WTC11 (cell line): ENCODE results near the gene GRK4. TPM values are rescaled to one million over a fixed set of nuclear protein-coding genes. Genes with fewer than 3 reads are reported as not detected.

ENCODE experiments used
- ATAC-seq: fragments of 200-7000 bp; cut with Tn5 transposase; 2 replicates; pipeline ENCODE4 v1.10.0; 2021; ENCODE audit warnings: mild to moderate bottlenecking, moderate library complexity
- CTCF ChIA-PET: fragments of 300-600 bp; sonication (Branson Sonifier 250); formaldehyde crosslinking; loops from one replicate; lab custom pipeline; 2021; ENCODE audit warnings: antibody characterized with exemption; lab: Charles Lee
- POLR2A ChIA-PET: fragments of 350-600 bp; sonication (Branson Sonifier 250); formaldehyde crosslinking; loops from one replicate; lab custom pipeline; 2021; ENCODE audit warnings: antibody characterized with exemption; lab: Charles Lee
- DNase-seq: peaks from one replicate; pipeline ENCODE4 v3.0.0; 2021; ENCODE audit warnings: low spot score
- H3K27ac Mint-ChIP-seq: 2 replicates; pipeline ENCODE4 v1.8.0; 2021; ENCODE audit warnings: mixed read lengths
- H3K27me3 Mint-ChIP-seq: 2 replicates; pipeline ENCODE4 v1.8.0; 2021; ENCODE audit warnings: low read depth, mild to moderate bottlenecking, moderate library complexity, mixed read lengths
- H3K36me3 Mint-ChIP-seq: 2 replicates; pipeline ENCODE4 v1.8.0; 2021; ENCODE audit warnings: mixed read lengths
- H3K4me1 Mint-ChIP-seq: 2 replicates; pipeline ENCODE4 v1.8.0; 2022; ENCODE audit warnings: mixed read lengths
- H3K4me3 Mint-ChIP-seq: 2 replicates; pipeline ENCODE4 v1.8.0; 2021; ENCODE audit warnings: mild to moderate bottlenecking, moderate library complexity, mixed read lengths
- H3K9me3 Mint-ChIP-seq: 2 replicates; pipeline ENCODE4 v1.8.0; 2021; ENCODE audit warnings: mixed read lengths
- CBFB ChIP-seq: sonication (generic); formaldehyde crosslinking; IDR thresholded peaks from 2 replicates; pipeline ENCODE4 v1.8.1; 2022; ENCODE audit warnings: mild to moderate bottlenecking, low read depth, missing genetic modification reagents
- CREB1 ChIP-seq: sonication (generic); formaldehyde crosslinking; IDR thresholded peaks from 2 replicates; pipeline ENCODE4 v1.8.0; 2023; ENCODE audit warnings: mild to moderate bottlenecking, missing genetic modification reagents
- EMX1 ChIP-seq: fragments of 250-450 bp; sonication (Bioruptor Pico); IDR thresholded peaks from 2 replicates; pipeline ENCODE4 v1.8.0; 2021; ENCODE audit warnings: mild to moderate bottlenecking
- FOXJ3 ChIP-seq: sonication (generic); formaldehyde crosslinking; IDR thresholded peaks from 2 replicates; pipeline ENCODE4 v1.9.0; 2021; ENCODE audit warnings: missing genetic modification reagents, mild to moderate bottlenecking, borderline replicate concordance
- GABPB1 ChIP-seq: sonication (generic); formaldehyde crosslinking; IDR thresholded peaks from 2 replicates; pipeline ENCODE4 v1.8.1; 2023; ENCODE audit warnings: mild to moderate bottlenecking, missing genetic modification reagents
- JUN ChIP-seq: sonication (generic); formaldehyde crosslinking; IDR thresholded peaks from 2 replicates; pipeline ENCODE4 v1.8.0; 2023; ENCODE audit warnings: mild to moderate bottlenecking, missing genetic modification reagents
- NFATC4 ChIP-seq: fragments of 250-450 bp; sonication (Bioruptor Pico); IDR thresholded peaks from 2 replicates; pipeline ENCODE4 v1.9.0; 2021; ENCODE audit warnings: mild to moderate bottlenecking
- NFE2L1 ChIP-seq: sonication (generic); formaldehyde crosslinking; IDR thresholded peaks from 2 replicates; pipeline ENCODE4 v1.8.1; 2023; ENCODE audit warnings: missing genetic modification reagents
- NFYB ChIP-seq: sonication (generic); formaldehyde crosslinking; conservative IDR thresholded peaks from 2 replicates; pipeline ENCODE4 v1.8.0; 2022; ENCODE audit warnings: low read depth, missing genetic modification reagents
- NR3C1 ChIP-seq: sonication (generic); formaldehyde crosslinking; conservative IDR thresholded peaks from 2 replicates; pipeline ENCODE4 v1.8.1; 2023; ENCODE audit warnings: low read depth, mild to moderate bottlenecking, missing genetic modification reagents
- SMAD3 ChIP-seq: sonication (generic); formaldehyde crosslinking; IDR thresholded peaks from 2 replicates; pipeline ENCODE4 v1.8.0; 2022; ENCODE audit warnings: missing genetic modification reagents, mild to moderate bottlenecking, borderline replicate concordance
- ZNF219 ChIP-seq: sonication (generic); formaldehyde crosslinking; IDR thresholded peaks from 2 replicates; pipeline ENCODE4 v1.8.0; 2023; ENCODE audit warnings: missing genetic modification reagents, mild to moderate bottlenecking, borderline replicate concordance
- ZNF232 ChIP-seq: sonication (generic); formaldehyde crosslinking; IDR thresholded peaks from 2 replicates; pipeline ENCODE4 v1.8.0; 2022; ENCODE audit warnings: mild to moderate bottlenecking, missing genetic modification reagents
- total RNA-seq: library from RNA; stranded (reverse); gene quantifications from 3 replicates; pipeline ENCODE4 v1.2.3, GENCODE V29; 2021
- TF ChIP-seq, protein P1 (sequence below): fragments of 250-450 bp; sonication (Bioruptor Pico); IDR thresholded peaks from 2 replicates; pipeline ENCODE4 v1.9.0; 2021; ENCODE audit warnings: mild to moderate bottlenecking, borderline replicate concordance

Gene GRK4
- total RNA-seq, 1 experiment from 2014 or later = 1.4 TPM

GRCh38 chr4:3083732-3084131, 120.4 kb downstream of the GRK4 start (continued):
- TF ChIP-seq, protein P1, sequence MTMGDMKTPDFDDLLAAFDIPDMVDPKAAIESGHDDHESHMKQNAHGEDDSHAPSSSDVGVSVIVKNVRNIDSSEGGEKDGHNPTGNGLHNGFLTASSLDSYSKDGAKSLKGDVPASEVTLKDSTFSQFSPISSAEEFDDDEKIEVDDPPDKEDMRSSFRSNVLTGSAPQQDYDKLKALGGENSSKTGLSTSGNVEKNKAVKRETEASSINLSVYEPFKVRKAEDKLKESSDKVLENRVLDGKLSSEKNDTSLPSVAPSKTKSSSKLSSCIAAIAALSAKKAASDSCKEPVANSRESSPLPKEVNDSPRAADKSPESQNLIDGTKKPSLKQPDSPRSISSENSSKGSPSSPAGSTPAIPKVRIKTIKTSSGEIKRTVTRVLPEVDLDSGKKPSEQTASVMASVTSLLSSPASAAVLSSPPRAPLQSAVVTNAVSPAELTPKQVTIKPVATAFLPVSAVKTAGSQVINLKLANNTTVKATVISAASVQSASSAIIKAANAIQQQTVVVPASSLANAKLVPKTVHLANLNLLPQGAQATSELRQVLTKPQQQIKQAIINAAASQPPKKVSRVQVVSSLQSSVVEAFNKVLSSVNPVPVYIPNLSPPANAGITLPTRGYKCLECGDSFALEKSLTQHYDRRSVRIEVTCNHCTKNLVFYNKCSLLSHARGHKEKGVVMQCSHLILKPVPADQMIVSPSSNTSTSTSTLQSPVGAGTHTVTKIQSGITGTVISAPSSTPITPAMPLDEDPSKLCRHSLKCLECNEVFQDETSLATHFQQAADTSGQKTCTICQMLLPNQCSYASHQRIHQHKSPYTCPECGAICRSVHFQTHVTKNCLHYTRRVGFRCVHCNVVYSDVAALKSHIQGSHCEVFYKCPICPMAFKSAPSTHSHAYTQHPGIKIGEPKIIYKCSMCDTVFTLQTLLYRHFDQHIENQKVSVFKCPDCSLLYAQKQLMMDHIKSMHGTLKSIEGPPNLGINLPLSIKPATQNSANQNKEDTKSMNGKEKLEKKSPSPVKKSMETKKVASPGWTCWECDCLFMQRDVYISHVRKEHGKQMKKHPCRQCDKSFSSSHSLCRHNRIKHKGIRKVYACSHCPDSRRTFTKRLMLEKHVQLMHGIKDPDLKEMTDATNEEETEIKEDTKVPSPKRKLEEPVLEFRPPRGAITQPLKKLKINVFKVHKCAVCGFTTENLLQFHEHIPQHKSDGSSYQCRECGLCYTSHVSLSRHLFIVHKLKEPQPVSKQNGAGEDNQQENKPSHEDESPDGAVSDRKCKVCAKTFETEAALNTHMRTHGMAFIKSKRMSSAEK (CRISPR knock-in tag) = no peak
- no peak for TF ChIP-seq SMAD3 (CRISPR knock-in tag)
- TF ChIP-seq FOXJ3 (CRISPR knock-in tag) = no peak
- no peak for TF ChIP-seq GABPB1 (CRISPR knock-in tag)

- no peak for TF ChIP-seq NFE2L1 (CRISPR knock-in tag)
- no peak for TF ChIP-seq CBFB (CRISPR knock-in tag)
- no peak for TF ChIP-seq NR3C1 (CRISPR knock-in tag)
- TF ChIP-seq NFATC4 = no peak
- TF ChIP-seq CREB1 (CRISPR knock-in tag) = no peak
- TF ChIP-seq NFYB (CRISPR knock-in tag) = no peak
- no peak for TF ChIP-seq EMX1
- TF ChIP-seq ZNF219 (CRISPR knock-in tag) = no peak
- TF ChIP-seq FOXJ3 (CRISPR knock-in tag) = no peak
- TF ChIP-seq, all 79 proteins: peak for 0
- no peak for DNase-seq
- ATAC-seq = no peak
- H3K27ac Mint-ChIP-seq = 0 out of 2 replicates have a peak overlapping the region, but pooled peaks have one; percentile 5
- H3K36me3 Mint-ChIP-seq = peaks cover 33% of the 10 kb centered on the region
- H3K4me3 Mint-ChIP-seq = no peak overlapping the region
- POLR2A ChIA-PET = no interaction called here
- CTCF ChIA-PET = no interaction called here
- H3K9me3 Mint-ChIP-seq = peaks cover 5% of the 10 kb centered on the region
- H3K4me1 Mint-ChIP-seq = no peaks in the 10 kb centered on the region
- no peaks in the 10 kb centered on the region for H3K27me3 Mint-ChIP-seq
Observed at GRCh38 chr4:3085948-3086670, 122.7 kb downstream of the GRK4 start.

GRCh38 chr4:3087115-3087797, 123.9 kb downstream of the GRK4 start:
- DNase-seq = no peak
- no peak overlapping the region for H3K4me3 Mint-ChIP-seq
- TF ChIP-seq ZNF232 (CRISPR knock-in tag) = no peak
- no peak for TF ChIP-seq NFYB (CRISPR knock-in tag)
- no peak for TF ChIP-seq JUN (CRISPR knock-in tag)
- ATAC-seq = no peak
- H3K27me3 Mint-ChIP-seq = no peaks in the 10 kb centered on the region
- peaks cover 5% of the 10 kb centered on the region for H3K9me3 Mint-ChIP-seq
- POLR2A ChIA-PET = no interaction called here
- H3K36me3 Mint-ChIP-seq = peaks cover 39% of the 10 kb centered on the region
- no peaks in the 10 kb centered on the region for H3K4me1 Mint-ChIP-seq
- H3K27ac Mint-ChIP-seq = peak overlapping the region; percentile 4; the same call in 1 of the 2 replicates
- CTCF ChIA-PET = no interaction called here

Other genes with a start within 250 kb of the GRK4 start
- 39.3 to 44.4 TPM (median 41.5 TPM) in 3 replicates for gene TNIP2, start 207.2 kb upstream of the GRK4 start, total RNA-seq
- gene SH3BP2, start 170.5 kb upstream of the GRK4 start, total RNA-seq = 43.2 to 49.1 TPM (median 44.5 TPM) in 3 replicates
- 164 to 178 TPM (median 167 TPM) in 3 replicates for gene ADD1, start 119.7 kb upstream of the GRK4 start, total RNA-seq
- gene NOP14, start 165 bp upstream of the GRK4 start, total RNA-seq = 33.9 to 39.1 TPM (median 35.7 TPM) in 3 replicates
- not detected in 3 replicates for gene HTT-AS, start 111.0 kb downstream of the GRK4 start, total RNA-seq
- 64.1 to 85.4 TPM (median 71.4 TPM) in 3 replicates for gene HTT, start 111.1 kb downstream of the GRK4 start, total RNA-seq